ENCODE data around the gene LAMA5.

The LAMA5 gene

DNA sequence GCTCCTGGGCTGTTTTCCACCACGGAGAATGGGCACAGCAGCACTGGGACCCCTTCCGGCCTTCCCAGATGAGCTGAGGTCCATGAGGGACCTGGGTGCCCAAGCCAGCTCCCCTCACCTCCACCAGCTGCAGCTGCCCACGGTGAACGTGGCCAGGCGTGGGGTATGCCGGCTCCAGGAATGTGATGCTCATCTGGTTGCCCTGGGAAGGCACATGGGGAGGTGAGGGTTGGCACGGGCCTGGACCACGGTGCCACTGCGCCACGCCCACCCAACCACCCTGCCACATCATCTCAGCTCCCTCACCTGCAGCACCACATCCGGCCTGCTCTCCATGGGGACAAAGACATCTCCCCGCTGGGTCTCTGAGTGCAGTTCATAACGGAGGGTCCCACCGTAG is 40.6 kb downstream of the LAMA5 start:
- no peak for DNase-seq (ENCODE audit: low read depth)

DNA sequence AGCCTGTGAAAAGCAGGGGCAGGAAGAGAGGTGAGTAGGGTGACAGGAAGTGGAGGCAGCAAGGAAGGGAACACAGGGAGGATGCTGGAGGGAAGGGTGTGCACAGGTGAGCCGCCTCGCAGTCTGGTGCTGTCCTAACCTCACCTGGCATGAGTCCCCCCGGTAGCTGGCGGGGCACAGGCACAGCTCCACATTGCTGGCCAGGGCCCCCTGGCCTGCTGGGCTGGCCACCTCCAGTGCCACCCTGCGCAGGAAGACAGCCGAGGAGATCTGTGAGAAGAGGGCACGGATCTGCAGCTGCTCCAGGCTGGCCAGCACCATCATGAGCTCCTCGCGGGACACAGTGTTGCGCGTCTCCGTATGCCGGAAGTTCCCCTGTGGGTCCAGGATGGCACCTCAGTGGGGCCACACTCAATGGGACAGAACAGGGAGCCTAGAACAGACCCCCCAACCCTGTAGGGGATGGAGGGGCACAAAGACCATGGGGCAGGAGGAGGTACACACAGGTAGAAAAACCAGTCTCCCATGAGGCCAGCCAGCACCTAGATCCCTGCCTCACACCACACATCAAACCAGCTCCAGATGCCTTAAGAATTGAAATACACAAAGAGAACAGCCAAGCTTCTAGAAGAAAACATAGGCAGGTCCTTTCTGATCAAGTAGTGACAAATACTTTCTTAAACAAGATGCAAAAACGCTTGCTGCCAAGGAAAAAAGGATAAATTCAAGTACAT is 41.8 kb downstream of the LAMA5 start:
- no peak for DNase-seq (ENCODE audit: low read depth)

GRCh38 chr20:62323980-62324906 is 42.9 kb downstream of the LAMA5 start:
- no peak for DNase-seq (ENCODE audit: low read depth)

DNA sequence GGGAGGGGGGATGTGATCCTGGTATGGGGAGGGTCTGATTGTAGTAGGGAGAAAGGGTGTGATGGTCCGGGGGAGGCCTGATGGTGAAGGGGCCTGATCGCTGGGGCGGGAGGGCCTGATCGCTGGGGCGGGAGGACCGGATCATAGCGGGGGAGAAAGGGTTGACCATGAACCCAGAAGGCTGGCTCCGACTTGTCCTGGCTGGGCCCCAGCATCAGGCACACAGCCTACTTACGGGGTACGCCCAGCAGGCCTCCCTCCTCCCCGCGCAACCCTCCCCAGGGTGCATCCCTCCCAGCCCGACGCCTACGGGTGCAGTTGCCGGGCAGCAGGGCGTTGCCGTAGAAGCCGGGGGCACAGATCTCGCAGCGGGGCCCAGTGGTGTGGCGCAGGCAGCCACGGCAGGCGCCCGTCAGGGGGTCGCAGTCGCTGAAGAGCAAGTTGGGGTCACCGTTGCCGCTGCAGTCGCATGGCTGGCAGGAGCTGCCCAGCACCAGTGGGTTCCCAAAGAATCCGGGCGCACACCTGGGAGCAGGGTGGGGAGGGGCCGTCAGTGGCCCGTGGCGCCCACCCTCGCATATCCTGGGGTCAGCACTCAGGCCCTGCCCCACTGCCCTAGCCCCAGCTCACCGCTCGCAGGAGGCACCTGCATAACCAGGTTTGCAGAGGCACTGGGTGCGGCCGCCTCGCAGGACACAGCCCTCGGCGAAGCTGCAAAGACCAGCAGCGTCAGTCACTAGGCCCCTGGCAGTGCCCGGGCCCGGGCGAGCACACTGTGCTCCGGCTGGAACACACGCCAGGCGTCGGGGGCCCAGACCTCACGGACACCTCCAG is 43.7 kb downstream of the LAMA5 start:
- DNase-seq (ENCODE audit: low read depth) = no peak

- DNase-seq (ENCODE audit: low read depth) = no peak
Observed at GRCh38 chr20:62322492-62323041, 44.5 kb downstream of the LAMA5 start.

GRCh38 chr20:62321975-62322374 is 45.1 kb downstream of the LAMA5 start:
- DNase-seq (ENCODE audit: low read depth) = no peak

- DNase-seq (ENCODE audit: low read depth) = no peak
Observed at GRCh38 chr20:62321521-62321948, 45.6 kb downstream of the LAMA5 start.

- no peak for DNase-seq (ENCODE audit: low read depth)
Observed at GRCh38 chr20:62320581-62321354, 46.3 kb downstream of the LAMA5 start.

GRCh38 chr20:62319346-62319909 is 47.7 kb downstream of the LAMA5 start:
- DNase-seq (ENCODE audit: low read depth) = no peak

DNA sequence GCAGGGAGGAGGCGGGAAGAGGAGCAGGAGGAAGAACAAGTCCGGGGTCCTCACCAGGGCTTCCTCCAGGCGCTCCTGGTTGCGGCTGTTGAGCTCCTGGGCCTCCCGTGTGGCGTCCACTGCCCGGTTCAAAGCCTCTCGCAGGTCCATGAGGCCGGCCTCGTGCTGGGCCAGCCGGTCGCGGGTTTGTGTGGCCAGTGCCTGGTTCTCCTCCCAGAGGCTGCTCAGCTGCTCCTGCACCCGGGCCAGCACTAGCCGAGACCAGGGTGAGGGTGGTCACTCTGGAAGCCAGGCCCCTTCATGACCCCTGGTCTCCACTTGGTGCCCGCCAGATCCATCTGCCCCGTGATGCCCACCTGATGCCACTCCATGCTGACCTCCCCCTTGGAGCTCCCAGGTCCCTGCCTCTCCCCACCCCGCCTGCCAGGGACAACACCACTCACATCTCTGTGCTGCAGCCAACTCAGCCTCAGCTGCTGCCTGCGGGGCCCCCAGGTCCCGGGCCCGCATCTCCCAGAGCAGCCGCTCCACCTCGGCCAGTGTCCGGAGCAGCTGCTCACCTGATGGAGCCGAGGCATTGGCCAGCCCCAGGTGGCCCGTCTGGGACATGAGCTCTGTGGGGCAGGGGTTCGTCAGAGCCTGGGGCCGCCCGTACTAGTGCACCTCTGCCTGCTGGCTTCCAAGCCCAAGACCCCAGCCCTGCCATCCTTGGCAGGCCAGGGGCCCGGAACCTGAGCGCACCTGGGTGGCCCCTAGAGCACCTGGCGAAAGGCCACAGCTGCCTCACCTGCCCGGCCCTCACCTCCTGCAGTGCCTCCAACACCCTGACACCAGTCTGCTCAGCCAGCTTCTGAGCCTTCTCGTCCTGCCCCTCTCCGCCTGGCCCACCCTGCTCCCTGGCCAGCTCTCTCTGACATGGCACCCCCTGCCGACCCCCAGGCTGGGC is 48.4 kb downstream of the LAMA5 start:
- no peak for DNase-seq (ENCODE audit: low read depth)

GRCh38 chr20:62317167-62317655 is 49.9 kb downstream of the LAMA5 start:
- DNase-seq (ENCODE audit: low read depth) = no peak

GRCh38 chr20:62316331-62317166 is 50.6 kb downstream of the LAMA5 start:
- DNase-seq (ENCODE audit: low read depth) = no peak

- no peak for DNase-seq (ENCODE audit: low read depth)
Observed at GRCh38 chr20:62315773-62316172, 51.3 kb downstream of the LAMA5 start.

DNA sequence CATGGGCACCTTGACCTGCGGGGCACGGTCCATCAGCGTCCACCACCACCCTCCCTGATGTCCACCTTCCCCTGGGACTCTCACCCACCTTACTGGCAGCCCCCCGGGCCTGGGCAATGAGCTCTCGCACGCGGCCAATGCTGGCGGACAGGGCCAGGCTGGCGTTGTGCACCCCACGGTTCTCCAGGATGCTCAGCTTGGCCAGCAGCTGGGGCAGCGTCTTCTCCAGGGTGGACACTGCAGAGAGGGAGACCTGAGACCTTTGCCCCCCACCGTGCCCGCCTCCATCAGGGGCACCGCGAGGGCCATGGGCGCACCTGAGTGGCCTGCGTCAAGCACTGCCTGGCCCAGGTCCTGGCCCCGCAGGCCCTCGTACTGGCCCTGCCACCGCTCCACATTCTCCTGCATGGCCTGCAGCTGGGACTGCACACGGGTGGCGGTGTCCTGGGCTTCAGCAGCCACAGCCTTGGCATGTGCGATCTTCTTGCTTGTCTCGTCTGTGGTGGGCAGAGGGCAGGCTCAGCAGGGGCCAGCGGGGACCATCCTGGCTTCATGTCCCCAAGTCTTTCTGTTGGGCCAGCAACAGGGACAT is 52.3 kb downstream of the LAMA5 start:
- no peak for DNase-seq (ENCODE audit: low read depth)

DNA sequence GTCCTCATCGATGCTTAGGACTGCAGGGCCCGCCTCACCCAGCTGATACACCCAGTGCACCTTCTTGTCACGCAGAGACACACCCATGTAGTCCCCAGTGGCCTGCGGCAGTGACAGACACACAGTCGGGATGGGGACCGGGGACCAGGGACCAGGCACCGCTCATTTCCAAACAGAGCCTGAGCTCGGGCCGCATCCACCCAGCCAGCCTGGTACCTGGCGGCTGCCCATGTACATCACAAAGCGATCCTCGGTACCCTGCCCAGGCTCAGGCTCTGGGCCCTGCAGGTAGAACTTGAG is 52.8 kb downstream of the LAMA5 start:
- no peak for DNase-seq (ENCODE audit: low read depth)

DNA sequence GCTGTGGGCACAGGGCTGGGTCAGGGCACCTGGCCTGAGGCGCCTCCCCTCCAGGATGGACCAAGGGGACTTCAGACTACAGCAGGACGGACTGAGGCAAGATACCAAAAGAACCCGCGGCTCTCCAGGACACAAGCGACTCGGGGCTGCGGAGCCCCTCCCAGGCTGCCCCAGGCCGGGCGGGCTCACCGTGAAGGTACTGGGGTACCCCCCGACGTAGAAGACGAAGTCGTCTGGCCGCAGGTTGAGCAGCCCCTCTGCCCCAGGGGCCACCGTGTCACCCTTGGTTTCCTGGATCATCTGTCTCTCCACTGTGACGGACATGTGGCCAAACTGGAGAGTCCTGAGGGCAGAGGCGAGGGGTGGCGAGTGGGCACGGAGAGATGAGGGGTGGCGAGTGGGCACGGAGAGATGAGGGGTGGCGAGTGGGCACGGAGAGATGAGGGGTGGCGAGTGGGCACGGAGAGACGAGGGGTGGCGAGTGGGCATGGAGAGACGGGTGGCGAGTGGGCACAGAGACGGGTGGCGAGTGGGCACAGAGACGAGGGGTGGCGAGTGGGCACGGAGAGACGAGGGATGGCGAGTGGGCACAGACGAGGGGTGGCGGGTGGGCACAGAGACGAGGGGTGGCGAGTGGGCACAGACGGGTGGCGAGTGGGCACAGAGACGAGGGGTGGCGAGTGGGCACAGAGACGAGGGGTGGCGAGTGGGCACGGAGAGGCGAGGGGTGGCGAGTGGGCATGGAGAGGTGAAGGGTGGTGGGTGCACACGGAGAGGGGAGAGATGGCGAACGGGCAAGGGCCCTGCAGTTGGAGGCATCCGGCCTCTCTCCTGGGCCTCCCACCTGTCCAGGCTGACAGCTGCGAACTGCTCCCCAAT is 53.4 kb downstream of the LAMA5 start:
- no peak for DNase-seq (ENCODE audit: low read depth)

DNA sequence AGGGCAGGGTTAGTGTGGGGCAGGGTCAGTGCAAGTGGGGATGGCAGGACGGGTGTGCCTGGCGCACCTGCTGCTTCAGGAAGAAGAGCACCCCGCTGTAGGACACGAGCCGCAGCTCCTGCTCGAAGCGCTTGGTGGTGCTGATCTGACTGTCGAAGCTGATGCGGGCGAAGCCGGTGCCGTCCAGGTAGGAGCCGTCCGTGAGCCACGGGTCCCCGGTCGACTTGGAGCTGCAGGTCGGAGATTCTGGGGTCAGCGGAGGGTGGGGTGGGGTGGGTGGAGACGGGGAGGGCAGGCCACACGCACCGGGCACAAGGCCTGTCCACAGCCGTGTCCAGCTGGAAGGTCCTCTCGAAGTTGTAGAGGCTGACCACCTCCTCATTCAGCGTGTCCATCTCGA is 54.1 kb downstream of the LAMA5 start:
- no peak for DNase-seq (ENCODE audit: low read depth)

GRCh38 chr20:62312662-62312977 is 54.5 kb downstream of the LAMA5 start:
- DNase-seq (ENCODE audit: low read depth) = no peak

All from EH (cell line).